Activated T-cell treated with anti-CD3 and anti-CD28 coated beads for 48 hours (primary cell): ENCODE data around the gene PPP2R3A.

Experiments
- DNase-seq: peaks from one replicate; pipeline ENCODE4 v3.0.0-alpha.2; 2020; ENCODE audit warnings: low read depth

PPP2R3A gene

GRCh38 chr3:136022529-136023263 lies 57.2 kb downstream of the PPP2R3A start:
- no peak for DNase-seq

GRCh38 chr3:136023264-136023978 lies 57.9 kb downstream of the PPP2R3A start:
- no peak for DNase-seq

GRCh38 chr3:136036306-136036705 lies 70.8 kb downstream of the PPP2R3A start:
- no peak for DNase-seq

- DNase-seq, result no peak
Measured at GRCh38 chr3:136038668-136039067, 73.1 kb downstream of the PPP2R3A start.

GRCh38 chr3:136042608-136043221 lies 77.2 kb downstream of the PPP2R3A start:
- DNase-seq, result no peak

GRCh38 chr3:136044980-136045745 lies 79.6 kb downstream of the PPP2R3A start:
- DNase-seq, result no peak

- no peak for DNase-seq
Measured at GRCh38 chr3:136048068-136048467, 82.5 kb downstream of the PPP2R3A start.

- DNase-seq, result no peak
Measured at GRCh38 chr3:136050250-136050649, 84.7 kb downstream of the PPP2R3A start.

- DNase-seq, result no peak
Measured at GRCh38 chr3:136055491-136055890, 90.0 kb downstream of the PPP2R3A start.

- no peak for DNase-seq
Measured at GRCh38 chr3:136067211-136067610, 101.7 kb downstream of the PPP2R3A start.

- no peak for DNase-seq
Measured at GRCh38 chr3:136068708-136069107, 103.2 kb downstream of the PPP2R3A start.

GRCh38 chr3:136069933-136070332 lies 104.4 kb downstream of the PPP2R3A start:
- DNase-seq, result no peak

- DNase-seq, result no peak
Measured at GRCh38 chr3:136070334-136070733, 104.8 kb downstream of the PPP2R3A start.

GRCh38 chr3:136070953-136071949 lies 105.7 kb downstream of the PPP2R3A start:
- no peak for DNase-seq

- DNase-seq, result no peak
Measured at GRCh38 chr3:136074546-136075170, 109.1 kb downstream of the PPP2R3A start.

GRCh38 chr3:136075218-136075808 lies 109.8 kb downstream of the PPP2R3A start:
- peak; percentile 44 for DNase-seq

GRCh38 chr3:136075811-136076210 lies 110.3 kb downstream of the PPP2R3A start:
- DNase-seq, result no peak

- no peak for DNase-seq
Measured at GRCh38 chr3:136078421-136079364, 113.2 kb downstream of the PPP2R3A start.
